RKO (cell line): ENCODE measurements around the gene CXCR2.
A peak's percentile ranks its signal among the peaks of the same experiment; 100 is the strongest.

Source experiments
- DNase-seq: peaks from one replicate; pipeline ENCODE4 v3.0.0-alpha.2; 2016; ENCODE audit warnings: low spot score

CXCR2 gene

DNA sequence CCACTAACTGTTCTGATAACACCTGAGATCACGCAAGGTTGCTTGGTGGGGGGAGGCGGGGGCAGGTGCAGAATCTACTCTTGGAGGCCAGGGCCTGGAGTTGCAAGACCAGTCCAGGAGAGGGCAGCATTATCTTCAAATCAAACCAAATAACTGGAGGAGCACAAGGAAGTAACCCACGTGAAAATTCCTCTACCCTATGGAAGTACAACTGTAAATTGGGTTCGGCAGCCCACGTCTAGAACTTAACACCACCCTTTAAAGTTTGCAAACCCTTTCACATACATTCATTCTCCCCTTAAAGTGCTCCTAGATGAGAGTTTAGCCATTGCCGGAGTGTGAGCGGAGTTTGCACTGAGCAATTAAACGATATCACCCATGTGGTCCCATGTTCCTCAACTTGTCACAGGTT is 60.5 kb downstream of the CXCR2 start:
- DNase-seq = peak; percentile 80
